Endodermal cell (in vitro differentiated cells): ENCODE results near the gene RFX7. TPM values are rescaled to one million over a fixed set of nuclear protein-coding genes. Genes with fewer than 3 reads are reported as not detected.
A peak's percentile ranks its signal among the peaks of the same experiment; 100 is the strongest.

ENCODE experiments used
- DNase-seq: peaks from one replicate; pipeline ENCODE4 v3.0.0-alpha.2; 2017
- H3K27ac ChIP-seq: 2 replicates; pipeline ENCODE4 v1.5.1; 2013; ENCODE audit warnings: mild to moderate bottlenecking, low read depth, low read length, moderate library complexity
- H3K27me3 ChIP-seq: 2 replicates; pipeline ENCODE4 v1.6.1; 2013; ENCODE audit warnings: mild to moderate bottlenecking, low read length, moderate library complexity; ENCODE audit not compliant: insufficient read depth, control insufficient read depth, poor library complexity, severe bottlenecking
- H3K36me3 ChIP-seq: 2 replicates; pipeline ENCODE4 v1.7.0; 2013; ENCODE audit warnings: mild to moderate bottlenecking, low read length, moderate library complexity; ENCODE audit not compliant: control insufficient read depth, insufficient read depth
- H3K4me1 ChIP-seq: one replicate; pipeline ENCODE4 v1.7.0; 2013; ENCODE audit warnings: low read length; ENCODE audit not compliant: control insufficient read depth, insufficient read depth
- H3K4me3 ChIP-seq: 2 replicates; pipeline ENCODE4 v1.5.1; 2013; ENCODE audit warnings: mild to moderate bottlenecking, low read length, moderate library complexity
- H3K9ac ChIP-seq: 2 replicates; pipeline ENCODE4 v1.6.1; 2013; ENCODE audit warnings: mild to moderate bottlenecking, low read length, moderate library complexity; ENCODE audit not compliant: poor library complexity, severe bottlenecking; ENCODE audit errors: extremely low read depth
- H3K9me3 ChIP-seq: 2 replicates; pipeline ENCODE4 v1.6.1; 2013; ENCODE audit warnings: mild to moderate bottlenecking, low read length, moderate library complexity; ENCODE audit not compliant: control insufficient read depth
- H3K27ac Mint-ChIP-seq: 2 replicates; pipeline ENCODE4 v1.8.0; 2020; ENCODE audit warnings: mixed read lengths
- H3K27me3 Mint-ChIP-seq: 2 replicates; pipeline ENCODE4 v1.8.0; 2021; ENCODE audit warnings: mild to moderate bottlenecking, mixed read lengths; ENCODE audit not compliant: insufficient read depth
- H3K36me3 Mint-ChIP-seq: 2 replicates; pipeline ENCODE4 v1.8.0; 2020; ENCODE audit warnings: low read depth, mixed read lengths
- H3K4me1 Mint-ChIP-seq: 2 replicates; pipeline ENCODE4 v1.8.0; 2020; ENCODE audit warnings: mixed read lengths
- H3K4me3 Mint-ChIP-seq: 2 replicates; pipeline ENCODE4 v1.8.0; 2020; ENCODE audit warnings: mild to moderate bottlenecking, moderate library complexity, mixed read lengths
- H3K9me3 Mint-ChIP-seq: 2 replicates; pipeline ENCODE4 v1.8.0; 2020; ENCODE audit warnings: mild to moderate bottlenecking, mixed read lengths
- WGBS, 2 experiments: methylation state at CpG; one replicate each; pipeline versions ENCODE4 v1.1.5 to v1.1.7; 2013; ENCODE audit warnings: missing lambda C conversion rate in 2 of 2, mixed read lengths in 1 of 2; ENCODE audit not compliant: insufficient coverage in 1 of 2, insufficient read length in 1 of 2; 5-methylcytosine and 5-hydroxymethylcytosine counted together
- total RNA-seq, 2 donors: library from RNA; stranded (reverse); fragmentation: NEBNext Ultra II Directional in 1 of 2; extraction: Animal tissue kit (Norgen Biotek cat#: 25700) in 1 of 2; gene quantifications; 2 replicates in 1 of 2; 3 replicates in 1 of 2; pipeline ENCODE4 v1.2.1, GENCODE V29; 2021
- TF ChIP-seq, protein P1 (sequence below): fragments of 200-600 bp; sonication (generic); conservative IDR thresholded peaks from 2 replicates; pipeline ENCODE4 v1.5.0; 2021; ENCODE audit warnings: antibody characterized with exemption, mild to moderate bottlenecking

The RFX7 gene
- total RNA-seq, 2 donors from 2014 or later = 19.3 to 25.3 TPM

DNA sequence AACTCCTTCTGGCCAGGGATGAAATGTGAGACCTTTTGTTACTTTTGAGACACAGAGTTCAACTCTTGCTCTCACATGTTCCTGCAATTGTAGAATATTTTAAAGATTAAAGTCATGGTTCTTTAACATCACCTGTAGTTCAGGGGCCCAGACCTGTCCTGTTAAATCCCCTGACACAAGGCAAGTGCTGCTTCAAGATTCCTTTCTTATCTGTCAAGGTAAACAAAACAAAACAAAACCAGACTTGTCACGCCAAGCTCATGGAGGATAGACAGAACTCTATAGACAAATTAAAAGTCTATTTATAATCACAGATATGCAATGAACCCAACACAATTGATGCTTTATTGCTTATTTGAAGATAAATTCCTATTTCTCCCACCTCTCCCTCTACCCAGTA, 201.6 kb downstream of the RFX7 start:
- Mint-ChIP-seq H3K9me3 (no peaks in the 10 kb centered on the region), H3K4me1 (peaks cover 1% of the 10 kb centered on the region), H3K27me3 (no peaks in the 10 kb centered on the region), H3K4me3 (no peak overlapping the region), H3K27ac (no peak overlapping the region), H3K36me3 (no peaks in the 10 kb centered on the region)
- Histone ChIP-seq H3K36me3 (no peaks in the 10 kb centered on the region), H3K4me1 (peaks cover 6% of the 10 kb centered on the region), H3K9me3 (no peaks in the 10 kb centered on the region), H3K27ac (no peak overlapping the region), H3K9ac (no peak overlapping the region), H3K4me3 (no peak overlapping the region), H3K27me3 (no peaks in the 10 kb centered on the region)
- DNase-seq = no peak
- 100% methylated on average over 1 of the region's 1 CpG; no CpG with 5 or more reads in 1 of the 2 experiments for WGBS, 2 experiments
- TF ChIP-seq, protein P1, sequence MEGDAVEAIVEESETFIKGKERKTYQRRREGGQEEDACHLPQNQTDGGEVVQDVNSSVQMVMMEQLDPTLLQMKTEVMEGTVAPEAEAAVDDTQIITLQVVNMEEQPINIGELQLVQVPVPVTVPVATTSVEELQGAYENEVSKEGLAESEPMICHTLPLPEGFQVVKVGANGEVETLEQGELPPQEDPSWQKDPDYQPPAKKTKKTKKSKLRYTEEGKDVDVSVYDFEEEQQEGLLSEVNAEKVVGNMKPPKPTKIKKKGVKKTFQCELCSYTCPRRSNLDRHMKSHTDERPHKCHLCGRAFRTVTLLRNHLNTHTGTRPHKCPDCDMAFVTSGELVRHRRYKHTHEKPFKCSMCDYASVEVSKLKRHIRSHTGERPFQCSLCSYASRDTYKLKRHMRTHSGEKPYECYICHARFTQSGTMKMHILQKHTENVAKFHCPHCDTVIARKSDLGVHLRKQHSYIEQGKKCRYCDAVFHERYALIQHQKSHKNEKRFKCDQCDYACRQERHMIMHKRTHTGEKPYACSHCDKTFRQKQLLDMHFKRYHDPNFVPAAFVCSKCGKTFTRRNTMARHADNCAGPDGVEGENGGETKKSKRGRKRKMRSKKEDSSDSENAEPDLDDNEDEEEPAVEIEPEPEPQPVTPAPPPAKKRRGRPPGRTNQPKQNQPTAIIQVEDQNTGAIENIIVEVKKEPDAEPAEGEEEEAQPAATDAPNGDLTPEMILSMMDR = no peak

DNA sequence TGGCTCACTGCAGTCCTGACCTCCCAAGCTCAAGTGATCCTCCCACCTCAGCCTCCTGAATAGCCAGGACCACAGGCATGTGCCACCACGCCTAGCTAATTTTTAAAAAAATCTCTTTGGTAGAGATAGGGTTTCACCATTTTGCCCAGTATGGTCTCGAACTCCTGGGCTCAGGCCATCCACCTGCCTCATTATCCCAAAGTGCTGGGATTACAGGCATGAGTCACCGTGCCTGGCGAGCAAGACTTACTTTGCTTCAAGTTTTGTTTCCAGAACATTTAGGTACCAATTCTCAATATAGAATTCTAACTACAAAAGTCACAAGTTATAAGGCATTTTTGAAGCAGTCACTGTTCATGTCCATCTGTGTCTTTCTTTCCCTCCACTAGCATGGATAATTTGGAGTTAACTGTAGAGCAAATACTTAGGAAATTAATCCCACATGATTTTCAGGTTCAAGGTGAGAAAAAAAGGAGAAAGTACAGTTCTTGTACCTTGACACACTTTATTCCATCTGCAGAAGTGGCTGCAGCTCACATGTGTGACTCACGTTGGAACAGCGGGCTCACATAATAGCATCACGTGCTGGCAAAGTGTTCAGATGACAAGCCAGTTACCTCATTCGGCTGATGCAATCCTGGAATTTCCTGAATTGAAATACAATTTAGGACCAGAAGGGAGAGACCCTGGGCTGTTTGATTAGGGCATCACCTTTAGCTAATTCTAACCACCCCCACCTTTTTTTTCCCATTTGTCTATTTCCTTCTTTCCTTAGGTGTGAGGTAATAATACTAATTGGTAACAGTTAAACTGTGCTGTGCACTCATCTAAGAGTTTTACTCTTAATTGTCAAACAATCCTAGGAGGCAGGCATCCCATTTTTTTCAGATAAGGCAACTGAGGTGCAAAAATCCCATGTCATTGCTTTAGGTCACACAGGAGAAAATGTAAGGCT, 203.3 kb downstream of the RFX7 start:
- Mint-ChIP-seq H3K9me3 (no peaks in the 10 kb centered on the region), H3K4me3 (no peak overlapping the region), H3K4me1 (peaks cover 1% of the 10 kb centered on the region), H3K27me3 (no peaks in the 10 kb centered on the region), H3K27ac (peak overlapping the region; percentile 79), H3K36me3 (no peaks in the 10 kb centered on the region)
- Histone ChIP-seq H3K36me3 (no peaks in the 10 kb centered on the region), H3K9me3 (no peaks in the 10 kb centered on the region), H3K27ac (peak overlapping the region; percentile 34), H3K9ac (no peak overlapping the region), H3K27me3 (no peaks in the 10 kb centered on the region), H3K4me1 (peaks cover 6% of the 10 kb centered on the region), H3K4me3 (no peak overlapping the region)
- no peak for DNase-seq
- 80 to 81% methylated on average over 8 of the region's 8 CpGs for WGBS, 2 experiments
- TF ChIP-seq, protein P1 = no peak

DNA sequence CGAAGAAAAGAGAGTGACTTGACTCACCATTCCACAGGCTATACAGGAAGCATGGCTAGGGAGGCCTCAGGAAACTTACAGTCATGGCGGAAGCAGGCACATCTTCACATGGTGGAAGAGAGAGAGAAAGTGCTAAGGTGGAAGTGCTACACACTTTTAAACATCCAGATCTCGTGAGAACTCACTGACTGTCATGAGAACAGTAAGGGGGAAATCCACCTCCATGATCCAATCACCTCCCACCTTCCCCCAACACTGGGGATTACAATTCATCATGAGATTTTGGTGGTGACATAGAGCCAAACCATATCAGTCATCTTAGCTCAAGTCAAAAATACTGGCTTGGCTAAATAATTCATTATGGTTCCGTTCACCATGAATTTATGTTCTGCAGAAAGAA, 205.0 kb downstream of the RFX7 start:
- Histone ChIP-seq H3K4me1 (peaks cover 6% of the 10 kb centered on the region), H3K27ac (no peak overlapping the region), H3K9me3 (no peaks in the 10 kb centered on the region), H3K9ac (no peak overlapping the region), H3K4me3 (no peak overlapping the region), H3K36me3 (no peaks in the 10 kb centered on the region), H3K27me3 (no peaks in the 10 kb centered on the region)
- no peak overlapping the region for H3K4me3 Mint-ChIP-seq
- TF ChIP-seq, protein P1 = no peak
- no peaks in the 10 kb centered on the region for H3K9me3 Mint-ChIP-seq
- no peaks in the 10 kb centered on the region for H3K36me3 Mint-ChIP-seq
- no peak for DNase-seq
- no peak overlapping the region for H3K27ac Mint-ChIP-seq
- H3K4me1 Mint-ChIP-seq = peaks cover 1% of the 10 kb centered on the region
- WGBS, 2 experiments = 86 to 100% methylated on average over 1 to 4 of the region's 4 CpGs
- H3K27me3 Mint-ChIP-seq = no peaks in the 10 kb centered on the region
